Measurements from ENCODE around the gene GNG13. TPM values are rescaled to one million over a fixed set of nuclear protein-coding genes. Genes with fewer than 3 reads are reported as not detected.

The GNG13 gene
- total RNA-seq, 1 experiment from 2014 or later = not detected

- H3K9me2 ChIP-seq (replicated peaks; ENCODE audit: low read length) = no peaks in the 10 kb centered on the region
- TF ChIP-seq CTCF (conservative IDR thresholded peaks at IDR 0.05; ENCODE audit: low read depth, low read length) (no peak), EZH2 (IDR thresholded peaks at IDR 0.05; ENCODE audit: low read length, unreplicated experiment) (no peak), EZH2phosphoT487 (IDR thresholded peaks at IDR 0.05; ENCODE audit: borderline replicate concordance, low read length) (no peak)
- intact Hi-C loops (cut with micrococcal nuclease) = no loop called here
- no peaks in the 10 kb centered on the region for H3F3A ChIP-seq (ENCODE audit: low read length, unreplicated experiment)
- no peaks in the 10 kb centered on the region for H3K36me3 ChIP-seq (ENCODE audit: low read depth, low read length)
- H3K4me2 ChIP-seq (ENCODE audit: low read length) = no peak overlapping the region
- no peaks in the 10 kb centered on the region for H3K27me3 ChIP-seq (ENCODE audit: low read length)
- BruUV-seq (replicated peaks) = no TSS peak
- H3K9me3 ChIP-seq (ENCODE audit: low read length) = no peaks in the 10 kb centered on the region
- POLR2A ChIA-PET (ENCODE audit: unreplicated experiment) = no interaction called here
- ATAC-seq (no peak), DNase-seq (no peak)
- no peak overlapping the region for H3K4me3 ChIP-seq (ENCODE audit: low read length)
- H3K4me1 ChIP-seq (ENCODE audit: insufficient read depth, low read length) = no peaks in the 10 kb centered on the region; the same call in 1 of the 2 replicates
- CTCF ChIA-PET = no interaction called here
- H2AFZ ChIP-seq (ENCODE audit: low read length) = no peak overlapping the region
- no peaks in the 10 kb centered on the region for H3K79me2 ChIP-seq (ENCODE audit: low read length)
- H3K9ac ChIP-seq (ENCODE audit: low read length) = no peak overlapping the region
- H4K20me1 ChIP-seq (ENCODE audit: low read length) = no peaks in the 10 kb centered on the region
- H3K27ac ChIP-seq (ENCODE audit: low read length) = no peak overlapping the region
These were observed 16.7 kb upstream of the GNG13 start for GRCh38 chr16:817001-817906.

GRCh38 chr16:815861-816260, 15.3 kb upstream of the GNG13 start:
- ATAC-seq (no peak), DNase-seq (no peak)
- Histone ChIP-seq H3K27ac (ENCODE audit: low read length) (no peak overlapping the region), H3K79me2 (ENCODE audit: low read length) (no peaks in the 10 kb centered on the region), H3K4me2 (ENCODE audit: low read length) (no peak overlapping the region), H3K4me1 (ENCODE audit: insufficient read depth, low read length) (no peaks in the 10 kb centered on the region; the same call in 1 of the 2 replicates), H3K9me2 (replicated peaks; ENCODE audit: low read length) (no peaks in the 10 kb centered on the region), H3K27me3 (ENCODE audit: low read length) (no peaks in the 10 kb centered on the region), H3K9ac (ENCODE audit: low read length) (no peak overlapping the region), H3F3A (ENCODE audit: low read length, unreplicated experiment) (no peaks in the 10 kb centered on the region), H4K20me1 (ENCODE audit: low read length) (no peaks in the 10 kb centered on the region), H3K4me3 (ENCODE audit: low read length) (no peak overlapping the region), H3K9me3 (ENCODE audit: low read length) (no peaks in the 10 kb centered on the region), H3K36me3 (ENCODE audit: low read depth, low read length) (no peaks in the 10 kb centered on the region), H2AFZ (ENCODE audit: low read length) (no peak overlapping the region)
- BruUV-seq (replicated peaks) = no TSS peak
- TF ChIP-seq EZH2phosphoT487 (IDR thresholded peaks at IDR 0.05; ENCODE audit: borderline replicate concordance, low read length) = no peak
- TF ChIP-seq CTCF (conservative IDR thresholded peaks at IDR 0.05; ENCODE audit: low read depth, low read length) = no peak
- no peak for TF ChIP-seq EZH2 (IDR thresholded peaks at IDR 0.05; ENCODE audit: low read length, unreplicated experiment)
- ChIA-PET CTCF (no interaction called here), POLR2A (ENCODE audit: unreplicated experiment) (no interaction called here)
- intact Hi-C loops (cut with micrococcal nuclease) = no loop called here

- no peaks in the 10 kb centered on the region for H4K20me1 ChIP-seq (ENCODE audit: low read length)
- ChIA-PET POLR2A (ENCODE audit: unreplicated experiment) (no interaction called here), CTCF (no interaction called here)
- H3K27ac ChIP-seq (ENCODE audit: low read length) = no peak overlapping the region
- DNase-seq (no peak), ATAC-seq (no peak)
- H3K36me3 ChIP-seq (ENCODE audit: low read depth, low read length) = no peaks in the 10 kb centered on the region
- H2AFZ ChIP-seq (ENCODE audit: low read length) = no peak overlapping the region
- no peaks in the 10 kb centered on the region for H3K79me2 ChIP-seq (ENCODE audit: low read length)
- H3K9me3 ChIP-seq (ENCODE audit: low read length) = no peaks in the 10 kb centered on the region
- no peak overlapping the region for H3K4me3 ChIP-seq (ENCODE audit: low read length)
- H3F3A ChIP-seq (ENCODE audit: low read length, unreplicated experiment) = no peaks in the 10 kb centered on the region
- H3K9me2 ChIP-seq (replicated peaks; ENCODE audit: low read length) = no peaks in the 10 kb centered on the region
- H3K9ac ChIP-seq (ENCODE audit: low read length) = no peak overlapping the region
- TF ChIP-seq CTCF (conservative IDR thresholded peaks at IDR 0.05; ENCODE audit: low read depth, low read length) = no peak
- TF ChIP-seq EZH2phosphoT487 (IDR thresholded peaks at IDR 0.05; ENCODE audit: borderline replicate concordance, low read length) = no peak
- no peak for TF ChIP-seq EZH2 (IDR thresholded peaks at IDR 0.05; ENCODE audit: low read length, unreplicated experiment)
- no TSS peak for BruUV-seq (replicated peaks)
- intact Hi-C loops (cut with micrococcal nuclease) = no loop called here
- H3K27me3 ChIP-seq (ENCODE audit: low read length) = no peaks in the 10 kb centered on the region
- no peaks in the 10 kb centered on the region; the same call in 1 of the 2 replicates for H3K4me1 ChIP-seq (ENCODE audit: insufficient read depth, low read length)
- no peak overlapping the region for H3K4me2 ChIP-seq (ENCODE audit: low read length)
These were observed 14.4 kb upstream of the GNG13 start for GRCh38 chr16:814974-815373.

Data from PC-3 (cell line).